ENCODE data around the gene RPP21.

The RPP21 gene

DNA sequence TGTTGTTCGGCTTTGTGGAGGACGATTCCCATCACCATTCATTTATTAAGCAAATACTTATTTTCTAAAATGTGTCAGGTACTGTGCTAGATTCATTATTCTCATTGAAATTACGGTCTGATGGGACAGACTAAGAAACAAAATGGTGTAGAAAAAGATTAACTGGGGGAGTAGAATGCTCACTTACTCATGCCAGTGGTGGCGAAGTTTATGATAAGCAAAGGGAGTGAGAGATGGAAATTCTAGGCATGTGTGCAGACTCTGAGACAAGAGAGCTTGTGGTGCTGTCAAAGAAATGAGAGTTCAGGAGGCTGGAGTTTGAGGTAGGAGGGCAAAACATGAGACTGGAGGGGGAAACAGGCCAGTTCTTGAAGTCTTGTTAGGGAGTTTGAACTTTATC, 896 bp downstream of the RPP21 start:
- peak overlapping the region; percentile 86 for H3K4me3 ChIP-seq (ENCODE audit: low read length)
- TF ChIP-seq, protein P1, sequence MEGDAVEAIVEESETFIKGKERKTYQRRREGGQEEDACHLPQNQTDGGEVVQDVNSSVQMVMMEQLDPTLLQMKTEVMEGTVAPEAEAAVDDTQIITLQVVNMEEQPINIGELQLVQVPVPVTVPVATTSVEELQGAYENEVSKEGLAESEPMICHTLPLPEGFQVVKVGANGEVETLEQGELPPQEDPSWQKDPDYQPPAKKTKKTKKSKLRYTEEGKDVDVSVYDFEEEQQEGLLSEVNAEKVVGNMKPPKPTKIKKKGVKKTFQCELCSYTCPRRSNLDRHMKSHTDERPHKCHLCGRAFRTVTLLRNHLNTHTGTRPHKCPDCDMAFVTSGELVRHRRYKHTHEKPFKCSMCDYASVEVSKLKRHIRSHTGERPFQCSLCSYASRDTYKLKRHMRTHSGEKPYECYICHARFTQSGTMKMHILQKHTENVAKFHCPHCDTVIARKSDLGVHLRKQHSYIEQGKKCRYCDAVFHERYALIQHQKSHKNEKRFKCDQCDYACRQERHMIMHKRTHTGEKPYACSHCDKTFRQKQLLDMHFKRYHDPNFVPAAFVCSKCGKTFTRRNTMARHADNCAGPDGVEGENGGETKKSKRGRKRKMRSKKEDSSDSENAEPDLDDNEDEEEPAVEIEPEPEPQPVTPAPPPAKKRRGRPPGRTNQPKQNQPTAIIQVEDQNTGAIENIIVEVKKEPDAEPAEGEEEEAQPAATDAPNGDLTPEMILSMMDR (conservative IDR thresholded peaks at IDR 0.05; ENCODE audit: low read depth, low read length): no peak
- no peak for DNase-seq (ENCODE audit: low read depth)

GRCh38 chr6:30348957-30349356, 4.0 kb downstream of the RPP21 start:
- TF ChIP-seq, protein P1 (conservative IDR thresholded peaks at IDR 0.05; ENCODE audit: low read depth, low read length): no peak
- DNase-seq (ENCODE audit: low read depth): no peak

GRCh38 chr6:30349421-30350177, 4.6 kb downstream of the RPP21 start:
- TF ChIP-seq, protein P1 (conservative IDR thresholded peaks at IDR 0.05; ENCODE audit: low read depth, low read length): no peak
- no peak for DNase-seq (ENCODE audit: low read depth)
- H3K4me3 ChIP-seq (ENCODE audit: low read length): no peak overlapping the region

More at GRCh38 chr6:30348957-30349356, 4.0 kb downstream of the RPP21 start:
- no peak overlapping the region for H3K4me3 ChIP-seq (ENCODE audit: low read length)

GRCh38 chr6:30350524-30350923, 5.6 kb downstream of the RPP21 start:
- TF ChIP-seq, protein P1 (conservative IDR thresholded peaks at IDR 0.05; ENCODE audit: low read depth, low read length): no peak
- no peak for DNase-seq (ENCODE audit: low read depth)
- no peak overlapping the region for H3K4me3 ChIP-seq (ENCODE audit: low read length)

- H3K4me3 ChIP-seq (ENCODE audit: low read length): no peak overlapping the region
- TF ChIP-seq, protein P1 (conservative IDR thresholded peaks at IDR 0.05; ENCODE audit: low read depth, low read length): no peak
- no peak for DNase-seq (ENCODE audit: low read depth)
These were observed 7.6 kb downstream of the RPP21 start for GRCh38 chr6:30352550-30352949.

GRCh38 chr6:30355281-30355680, 10.3 kb downstream of the RPP21 start:
- TF ChIP-seq, protein P1 (conservative IDR thresholded peaks at IDR 0.05; ENCODE audit: low read depth, low read length): no peak
- no peak overlapping the region for H3K4me3 ChIP-seq (ENCODE audit: low read length)
- DNase-seq (ENCODE audit: low read depth): no peak

DNA sequence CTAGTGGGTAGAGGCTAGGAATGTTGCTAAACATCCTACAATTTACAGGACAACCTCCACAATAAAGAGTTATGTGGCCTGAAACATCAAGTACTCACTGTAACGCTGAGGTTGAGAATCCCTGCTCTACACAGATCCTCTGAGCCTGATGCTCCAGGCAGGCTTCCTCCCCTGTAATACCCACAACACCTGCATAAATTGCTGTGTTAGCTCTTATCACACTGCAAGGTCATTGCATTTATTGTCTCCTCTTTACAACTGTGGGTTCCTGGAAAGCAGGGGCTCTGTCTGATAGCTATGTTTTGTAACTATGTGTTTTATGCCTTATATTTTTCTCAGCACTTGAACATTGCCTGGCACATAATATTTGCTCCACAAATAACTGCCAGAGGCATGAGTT, 11.6 kb downstream of the RPP21 start:
- no peak for DNase-seq (ENCODE audit: low read depth)
- TF ChIP-seq, protein P1 (conservative IDR thresholded peaks at IDR 0.05; ENCODE audit: low read depth, low read length): no peak
- no peak overlapping the region for H3K4me3 ChIP-seq (ENCODE audit: low read length)

Data from retinal pigment epithelial cell (primary cell).